Measurements from ENCODE around the gene ANGPT4. TPM values are rescaled to one million over a fixed set of nuclear protein-coding genes. Genes with fewer than 3 reads are reported as not detected.

Gene ANGPT4
- total and polyA plus RNA-seq, 9 of the 15 experiments (the other 6 are each of a cell fraction or from before 2014, with no cell fraction given) = not detected

GRCh38 chr20:879626-880025 lies 36.5 kb downstream of the ANGPT4 start:
- Histone ChIP-seq H3K9me1 (ENCODE audit: control insufficient read depth, insufficient read depth, low read length) (no peaks in the 10 kb centered on the region), H3K36me3 (ENCODE audit: control insufficient read depth, insufficient read depth, low read length) (no peaks in the 10 kb centered on the region), H3K4me1 (replicated peaks in 1 of 2; ENCODE audit: control insufficient read depth in 2 of 2, insufficient read depth in 2 of 2, low read length in 2 of 2) (no peaks in the 10 kb centered on the region), H3K4me3 (no peak overlapping the region), H3K27me3 (ENCODE audit: control insufficient read depth in 2 of 2, insufficient read depth in 2 of 2, low read length in 2 of 2) (peaks cover 0 to 12% of the 10 kb centered on the region in 2 experiments; a peak in 2 of 5 replicates), H3K4me2 (ENCODE audit: insufficient read depth, low read length) (no peak overlapping the region), H2AFZ (ENCODE audit: low read depth, low read length) (no peak overlapping the region), H3K9ac (ENCODE audit: insufficient read depth in 1 of 2, low read depth in 2 of 2, low read length in 2 of 2) (no peak overlapping the region), H3K27ac (ENCODE audit: extremely low read depth, low read depth, low read length) (no peak overlapping the region), H4K20me1 (replicated peaks; ENCODE audit: control insufficient read depth, insufficient read depth, low read length) (no peaks in the 10 kb centered on the region), H3K79me2 (ENCODE audit: control insufficient read depth, insufficient read depth, low read length) (no peaks in the 10 kb centered on the region), H3K9me3 (replicated peaks; ENCODE audit: control insufficient read depth, insufficient read depth, low read depth, low read length) (no peaks in the 10 kb centered on the region)
- WGBS (ENCODE audit: insufficient coverage, low coverage, missing lambda C conversion rate) = 0% methylated on average over 4 of the region's 4 CpGs
- no peak for DNase-seq (ENCODE audit: extremely low read depth in 1 of 4, low spot score in 3 of 4)
- no peak for TF ChIP-seq NR1H2 (CRISPR knock-in tag; IDR thresholded peaks at IDR 0.05)
- no peak for TF ChIP-seq KDM2B (CRISPR knock-in tag; IDR thresholded peaks at IDR 0.05)
- TF ChIP-seq EGR1 (conservative IDR thresholded peaks at IDR 0.05) = no peak
- TF ChIP-seq, protein P1, sequence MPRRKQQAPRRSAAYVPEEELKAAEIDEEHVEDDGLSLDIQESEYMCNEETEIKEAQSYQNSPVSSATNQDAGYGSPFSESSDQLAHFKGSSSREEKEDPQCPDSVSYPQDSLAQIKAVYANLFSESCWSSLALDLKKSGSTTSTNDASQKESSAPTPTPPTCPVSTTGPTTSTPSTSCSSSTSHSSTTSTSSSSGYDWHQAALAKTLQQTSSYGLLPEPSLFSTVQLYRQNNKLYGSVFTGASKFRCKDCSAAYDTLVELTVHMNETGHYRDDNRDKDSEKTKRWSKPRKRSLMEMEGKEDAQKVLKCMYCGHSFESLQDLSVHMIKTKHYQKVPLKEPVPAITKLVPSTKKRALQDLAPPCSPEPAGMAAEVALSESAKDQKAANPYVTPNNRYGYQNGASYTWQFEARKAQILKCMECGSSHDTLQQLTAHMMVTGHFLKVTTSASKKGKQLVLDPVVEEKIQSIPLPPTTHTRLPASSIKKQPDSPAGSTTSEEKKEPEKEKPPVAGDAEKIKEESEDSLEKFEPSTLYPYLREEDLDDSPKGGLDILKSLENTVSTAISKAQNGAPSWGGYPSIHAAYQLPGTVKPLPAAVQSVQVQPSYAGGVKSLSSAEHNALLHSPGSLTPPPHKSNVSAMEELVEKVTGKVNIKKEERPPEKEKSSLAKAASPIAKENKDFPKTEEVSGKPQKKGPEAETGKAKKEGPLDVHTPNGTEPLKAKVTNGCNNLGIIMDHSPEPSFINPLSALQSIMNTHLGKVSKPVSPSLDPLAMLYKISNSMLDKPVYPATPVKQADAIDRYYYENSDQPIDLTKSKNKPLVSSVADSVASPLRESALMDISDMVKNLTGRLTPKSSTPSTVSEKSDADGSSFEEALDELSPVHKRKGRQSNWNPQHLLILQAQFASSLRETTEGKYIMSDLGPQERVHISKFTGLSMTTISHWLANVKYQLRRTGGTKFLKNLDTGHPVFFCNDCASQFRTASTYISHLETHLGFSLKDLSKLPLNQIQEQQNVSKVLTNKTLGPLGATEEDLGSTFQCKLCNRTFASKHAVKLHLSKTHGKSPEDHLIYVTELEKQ (CRISPR knock-in tag; IDR thresholded peaks at IDR 0.05) = no peak
- no peak for TF ChIP-seq RBM34 (IDR thresholded peaks at IDR 0.05; ENCODE audit: borderline replicate concordance, insufficient read depth, low read length)
- TF ChIP-seq ZNF124 (CRISPR knock-in tag; IDR thresholded peaks at IDR 0.05) = no peak
- TF ChIP-seq SIN3A (IDR thresholded peaks at IDR 0.05; ENCODE audit: borderline replicate concordance in 2 of 2, control insufficient read depth in 1 of 2, low read depth in 2 of 2, low read length in 2 of 2) = no peak
- TF ChIP-seq HIVEP1 (CRISPR knock-in tag; IDR thresholded peaks at IDR 0.05) = no peak
- TF ChIP-seq SNIP1 (IDR thresholded peaks at IDR 0.05; ENCODE audit: low read depth) = no peak
- no peak for TF ChIP-seq ZNF586 (CRISPR knock-in tag; conservative IDR thresholded peaks at IDR 0.05)
- TF ChIP-seq, protein P2, sequence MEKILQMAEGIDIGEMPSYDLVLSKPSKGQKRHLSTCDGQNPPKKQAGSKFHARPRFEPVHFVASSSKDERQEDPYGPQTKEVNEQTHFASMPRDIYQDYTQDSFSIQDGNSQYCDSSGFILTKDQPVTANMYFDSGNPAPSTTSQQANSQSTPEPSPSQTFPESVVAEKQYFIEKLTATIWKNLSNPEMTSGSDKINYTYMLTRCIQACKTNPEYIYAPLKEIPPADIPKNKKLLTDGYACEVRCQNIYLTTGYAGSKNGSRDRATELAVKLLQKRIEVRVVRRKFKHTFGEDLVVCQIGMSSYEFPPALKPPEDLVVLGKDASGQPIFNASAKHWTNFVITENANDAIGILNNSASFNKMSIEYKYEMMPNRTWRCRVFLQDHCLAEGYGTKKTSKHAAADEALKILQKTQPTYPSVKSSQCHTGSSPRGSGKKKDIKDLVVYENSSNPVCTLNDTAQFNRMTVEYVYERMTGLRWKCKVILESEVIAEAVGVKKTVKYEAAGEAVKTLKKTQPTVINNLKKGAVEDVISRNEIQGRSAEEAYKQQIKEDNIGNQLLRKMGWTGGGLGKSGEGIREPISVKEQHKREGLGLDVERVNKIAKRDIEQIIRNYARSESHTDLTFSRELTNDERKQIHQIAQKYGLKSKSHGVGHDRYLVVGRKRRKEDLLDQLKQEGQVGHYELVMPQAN (IDR thresholded peaks at IDR 0.05; ENCODE audit: borderline replicate concordance) = no peak
- no peak for TF ChIP-seq MCM3 (IDR thresholded peaks at IDR 0.05)
- TF ChIP-seq FOS (IDR thresholded peaks at IDR 0.05; ENCODE audit: extremely low read depth, insufficient read length) = no peak
- TF ChIP-seq NR2C1 (IDR thresholded peaks at IDR 0.05) = no peak
- no peak for TF ChIP-seq NR2C1 (tag; IDR thresholded peaks at IDR 0.05)
- no peak for TF ChIP-seq ARNT (IDR thresholded peaks at IDR 0.05)
- no peak for TF ChIP-seq ARID3B (CRISPR knock-in tag; IDR thresholded peaks at IDR 0.05; ENCODE audit: borderline replicate concordance)
- no peak for TF ChIP-seq KLF13 (tag; IDR thresholded peaks at IDR 0.05; ENCODE audit: borderline replicate concordance, low read depth)
- CTCF ChIA-PET (ENCODE audit: low intra/inter-chr PET ratio) = no interaction called here
- POLR2A ChIA-PET = no interaction called here
- FAIRE-seq = no peak
- no TSS peak for BruUV-seq (replicated peaks)
- in situ Hi-C loops (cut with MboI) = no loop called here
- intact Hi-C loops (cut with micrococcal nuclease) = no loop called here
- no peak for ATAC-seq

Data from K562 (cell line).